ENCODE results near the gene LYZL1.

LYZL1 gene

GRCh38 chr10:29256586-29256985 lies 32.3 kb upstream of the LYZL1 start:
- Histone ChIP-seq H3K27me3 (ENCODE audit: insufficient read depth, low read depth, severe bottlenecking) (no peaks in the 10 kb centered on the region), H3K4me3 (ENCODE audit: low read depth, low read length) (no peak overlapping the region), H3K36me3 (no peaks in the 10 kb centered on the region), H3K9me3 (ENCODE audit: severe bottlenecking) (no peaks in the 10 kb centered on the region), H3K27ac (no peak overlapping the region)
- no peak for DNase-seq
- TF ChIP-seq CTCF (IDR thresholded peaks at IDR 0.05; ENCODE audit: low read depth, low read length) = no peak

GRCh38 chr10:29257106-29257783 lies 31.6 kb upstream of the LYZL1 start:
- no peak overlapping the region for H3K27ac ChIP-seq
- no peaks in the 10 kb centered on the region for H3K9me3 ChIP-seq (ENCODE audit: severe bottlenecking)
- no peak overlapping the region for H3K4me3 ChIP-seq (ENCODE audit: low read depth, low read length)
- no peak for DNase-seq
- no peaks in the 10 kb centered on the region for H3K27me3 ChIP-seq (ENCODE audit: insufficient read depth, low read depth, severe bottlenecking)
- no peak for TF ChIP-seq CTCF (IDR thresholded peaks at IDR 0.05; ENCODE audit: low read depth, low read length)
- H3K36me3 ChIP-seq = no peaks in the 10 kb centered on the region

GRCh38 chr10:29257784-29258135 lies 31.1 kb upstream of the LYZL1 start:
- no peak for DNase-seq
- Histone ChIP-seq H3K27ac (no peak overlapping the region), H3K9me3 (ENCODE audit: severe bottlenecking) (no peaks in the 10 kb centered on the region), H3K4me3 (ENCODE audit: low read depth, low read length) (no peak overlapping the region), H3K27me3 (ENCODE audit: insufficient read depth, low read depth, severe bottlenecking) (no peaks in the 10 kb centered on the region), H3K36me3 (no peaks in the 10 kb centered on the region)
- no peak for TF ChIP-seq CTCF (IDR thresholded peaks at IDR 0.05; ENCODE audit: low read depth, low read length)

GRCh38 chr10:29259498-29259897 lies 29.4 kb upstream of the LYZL1 start:
- TF ChIP-seq CTCF (IDR thresholded peaks at IDR 0.05; ENCODE audit: low read depth, low read length) = no peak
- H3K27ac ChIP-seq = no peak overlapping the region
- H3K27me3 ChIP-seq (ENCODE audit: insufficient read depth, low read depth, severe bottlenecking) = no peaks in the 10 kb centered on the region
- no peaks in the 10 kb centered on the region for H3K9me3 ChIP-seq (ENCODE audit: severe bottlenecking)
- DNase-seq = no peak
- H3K4me3 ChIP-seq (ENCODE audit: low read depth, low read length) = no peak overlapping the region
- no peaks in the 10 kb centered on the region for H3K36me3 ChIP-seq

- no peak for DNase-seq
- TF ChIP-seq CTCF (IDR thresholded peaks at IDR 0.05; ENCODE audit: low read depth, low read length) = no peak
- Histone ChIP-seq H3K9me3 (ENCODE audit: severe bottlenecking) (no peaks in the 10 kb centered on the region), H3K27ac (no peak overlapping the region), H3K4me3 (ENCODE audit: low read depth, low read length) (no peak overlapping the region), H3K36me3 (no peaks in the 10 kb centered on the region), H3K27me3 (ENCODE audit: insufficient read depth, low read depth, severe bottlenecking) (no peaks in the 10 kb centered on the region)
Observed at GRCh38 chr10:29263506-29263905, 25.4 kb upstream of the LYZL1 start.

- Histone ChIP-seq H3K27me3 (ENCODE audit: insufficient read depth, low read depth, severe bottlenecking) (no peaks in the 10 kb centered on the region), H3K9me3 (ENCODE audit: severe bottlenecking) (no peaks in the 10 kb centered on the region), H3K27ac (no peak overlapping the region), H3K36me3 (no peaks in the 10 kb centered on the region), H3K4me3 (ENCODE audit: low read depth, low read length) (no peak overlapping the region)
- TF ChIP-seq CTCF (IDR thresholded peaks at IDR 0.05; ENCODE audit: low read depth, low read length) = no peak
- DNase-seq = no peak
Observed at GRCh38 chr10:29265210-29265768, 23.6 kb upstream of the LYZL1 start.
